ENCODE results near the gene LPCAT4. TPM values are rescaled to one million over a fixed set of nuclear protein-coding genes. Genes with fewer than 3 reads are reported as not detected.
"Not testable (repeated sequence)": the region's sequence is repeated elsewhere in the genome, so short reads cannot be mapped to it uniquely, and the experiment has no call there.

The LPCAT4 gene
- total RNA-seq, 2 experiments from 2014 or later = 44.3 to 74.5 TPM

DNA sequence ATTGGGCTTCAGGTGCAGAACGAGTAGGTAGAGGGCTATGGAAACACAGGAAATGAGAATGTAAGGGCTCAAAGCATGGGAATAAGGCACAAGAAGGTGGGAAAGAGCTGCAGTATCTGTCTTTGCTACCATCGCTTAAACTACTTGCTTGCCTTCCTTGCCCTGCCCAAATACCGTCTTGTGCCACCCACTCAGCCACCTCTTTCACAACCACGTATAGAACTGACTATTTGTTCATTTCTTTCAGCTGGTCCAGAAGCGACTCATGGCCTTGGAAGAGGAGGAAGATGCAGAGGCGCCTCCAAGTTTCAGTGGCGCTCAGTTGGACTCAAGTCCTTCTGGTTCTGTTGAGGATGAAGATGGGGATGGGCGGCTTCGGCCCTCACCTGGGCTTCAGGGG, 11.8 kb downstream of the LPCAT4 start:
- POLR2A ChIA-PET = interaction anchor here (0.7 to 1.1 kb wide), 2 partner anchors 11 to 16 kb away, joined by 3 read pairs; partner anchors contain the start of gene LPCAT4
- Histone ChIP-seq H2AFZ (ENCODE audit: low read length) (no peak overlapping the region), H3K79me2 (ENCODE audit: insufficient read depth, low read depth, low read length) (no peaks in the 10 kb centered on the region), H3K4me1 (ENCODE audit: insufficient read depth, low read length, poor library complexity, severe bottlenecking) (no peaks in the 10 kb centered on the region), H4K20me1 (ENCODE audit: insufficient read depth, low read length) (no peaks in the 10 kb centered on the region), H3K36me3 (ENCODE audit: insufficient read depth, low read length) (peaks cover 38% of the 10 kb centered on the region), H3K27ac (ENCODE audit: low read depth, low read length, poor library complexity, severe bottlenecking) (no peak overlapping the region), H3K9me3 (ENCODE audit: low read length) (no peaks in the 10 kb centered on the region), H3K4me2 (ENCODE audit: low read length) (no peak overlapping the region), H3K4me3 (ENCODE audit: low read depth, low read length, poor library complexity, severe bottlenecking) (no peak overlapping the region), H3K9me2 (ENCODE audit: insufficient read depth, low read length) (no peaks in the 10 kb centered on the region)
- no TSS peak for BruUV-seq (replicated peaks)
- intact Hi-C loops (cut with micrococcal nuclease; ENCODE audit: unreplicated experiment) = no loop called here
- CTCF ChIA-PET (ENCODE audit: unreplicated experiment) = no interaction called here
- DNase-seq (ENCODE audit: low spot score) = no peak
- TF ChIP-seq, protein P1, sequence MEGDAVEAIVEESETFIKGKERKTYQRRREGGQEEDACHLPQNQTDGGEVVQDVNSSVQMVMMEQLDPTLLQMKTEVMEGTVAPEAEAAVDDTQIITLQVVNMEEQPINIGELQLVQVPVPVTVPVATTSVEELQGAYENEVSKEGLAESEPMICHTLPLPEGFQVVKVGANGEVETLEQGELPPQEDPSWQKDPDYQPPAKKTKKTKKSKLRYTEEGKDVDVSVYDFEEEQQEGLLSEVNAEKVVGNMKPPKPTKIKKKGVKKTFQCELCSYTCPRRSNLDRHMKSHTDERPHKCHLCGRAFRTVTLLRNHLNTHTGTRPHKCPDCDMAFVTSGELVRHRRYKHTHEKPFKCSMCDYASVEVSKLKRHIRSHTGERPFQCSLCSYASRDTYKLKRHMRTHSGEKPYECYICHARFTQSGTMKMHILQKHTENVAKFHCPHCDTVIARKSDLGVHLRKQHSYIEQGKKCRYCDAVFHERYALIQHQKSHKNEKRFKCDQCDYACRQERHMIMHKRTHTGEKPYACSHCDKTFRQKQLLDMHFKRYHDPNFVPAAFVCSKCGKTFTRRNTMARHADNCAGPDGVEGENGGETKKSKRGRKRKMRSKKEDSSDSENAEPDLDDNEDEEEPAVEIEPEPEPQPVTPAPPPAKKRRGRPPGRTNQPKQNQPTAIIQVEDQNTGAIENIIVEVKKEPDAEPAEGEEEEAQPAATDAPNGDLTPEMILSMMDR (conservative IDR thresholded peaks at IDR 0.05; ENCODE audit: low read length) = no peak
- TF ChIP-seq EZH2phosphoT487 (IDR thresholded peaks at IDR 0.05; ENCODE audit: borderline replicate concordance, low read depth, low read length) = no peak

- no peaks in the 10 kb centered on the region for H3K9me2 ChIP-seq (ENCODE audit: insufficient read depth, low read length)
- H2AFZ ChIP-seq (ENCODE audit: low read length) = no peak overlapping the region
- H3K79me2 ChIP-seq (ENCODE audit: insufficient read depth, low read depth, low read length) = no peaks in the 10 kb centered on the region
- H4K20me1 ChIP-seq (ENCODE audit: insufficient read depth, low read length) = no peaks in the 10 kb centered on the region
- no peak for DNase-seq (ENCODE audit: low spot score)
- H3K27ac ChIP-seq (ENCODE audit: low read depth, low read length, poor library complexity, severe bottlenecking) = no peak overlapping the region
- no peak overlapping the region for H3K4me2 ChIP-seq (ENCODE audit: low read length)
- peaks cover 29% of the 10 kb centered on the region for H3K36me3 ChIP-seq (ENCODE audit: insufficient read depth, low read length)
- H3K4me3 ChIP-seq (ENCODE audit: low read depth, low read length, poor library complexity, severe bottlenecking) = no peak overlapping the region
- no TSS peak for BruUV-seq (replicated peaks)
- no peaks in the 10 kb centered on the region for H3K9me3 ChIP-seq (ENCODE audit: low read length)
- intact Hi-C loops (cut with micrococcal nuclease; ENCODE audit: unreplicated experiment) = no loop called here
- H3K4me1 ChIP-seq (ENCODE audit: insufficient read depth, low read length, poor library complexity, severe bottlenecking) = no peaks in the 10 kb centered on the region
- POLR2A ChIA-PET = interaction anchor here (0.6 kb wide), 1 partner anchor 129 kb away, joined by 3 read pairs; no protein-coding TSS in a partner anchor
- CTCF ChIA-PET (ENCODE audit: unreplicated experiment) = no interaction called here
- TF ChIP-seq, protein P1 (conservative IDR thresholded peaks at IDR 0.05; ENCODE audit: low read length) = no peak
- TF ChIP-seq EZH2phosphoT487 (IDR thresholded peaks at IDR 0.05; ENCODE audit: borderline replicate concordance, low read depth, low read length) = no peak
Measured at GRCh38 chr15:34354286-34354685, 12.7 kb downstream of the LPCAT4 start.

GRCh38 chr15:34353627-34354026, 13.4 kb downstream of the LPCAT4 start:
- no TSS peak for BruUV-seq (replicated peaks)
- no peak for TF ChIP-seq EZH2phosphoT487 (IDR thresholded peaks at IDR 0.05; ENCODE audit: borderline replicate concordance, low read depth, low read length)
- TF ChIP-seq, protein P1 (conservative IDR thresholded peaks at IDR 0.05; ENCODE audit: low read length) = no peak
- Histone ChIP-seq H3K79me2 (ENCODE audit: insufficient read depth, low read depth, low read length) (no peaks in the 10 kb centered on the region), H3K4me3 (ENCODE audit: low read depth, low read length, poor library complexity, severe bottlenecking) (no peak overlapping the region), H4K20me1 (ENCODE audit: insufficient read depth, low read length) (no peaks in the 10 kb centered on the region), H3K4me1 (ENCODE audit: insufficient read depth, low read length, poor library complexity, severe bottlenecking) (no peaks in the 10 kb centered on the region), H3K9me2 (ENCODE audit: insufficient read depth, low read length) (no peaks in the 10 kb centered on the region), H2AFZ (ENCODE audit: low read length) (no peak overlapping the region), H3K4me2 (ENCODE audit: low read length) (no peak overlapping the region), H3K9me3 (ENCODE audit: low read length) (no peaks in the 10 kb centered on the region), H3K36me3 (ENCODE audit: insufficient read depth, low read length) (peaks cover 23% of the 10 kb centered on the region; the same call in 1 of the 2 replicates), H3K27ac (ENCODE audit: low read depth, low read length, poor library complexity, severe bottlenecking) (no peak overlapping the region)
- CTCF ChIA-PET (ENCODE audit: unreplicated experiment) = no interaction called here
- POLR2A ChIA-PET = no interaction called here
- intact Hi-C loops (cut with micrococcal nuclease; ENCODE audit: unreplicated experiment) = no loop called here
- DNase-seq (ENCODE audit: low spot score) = no peak

DNA sequence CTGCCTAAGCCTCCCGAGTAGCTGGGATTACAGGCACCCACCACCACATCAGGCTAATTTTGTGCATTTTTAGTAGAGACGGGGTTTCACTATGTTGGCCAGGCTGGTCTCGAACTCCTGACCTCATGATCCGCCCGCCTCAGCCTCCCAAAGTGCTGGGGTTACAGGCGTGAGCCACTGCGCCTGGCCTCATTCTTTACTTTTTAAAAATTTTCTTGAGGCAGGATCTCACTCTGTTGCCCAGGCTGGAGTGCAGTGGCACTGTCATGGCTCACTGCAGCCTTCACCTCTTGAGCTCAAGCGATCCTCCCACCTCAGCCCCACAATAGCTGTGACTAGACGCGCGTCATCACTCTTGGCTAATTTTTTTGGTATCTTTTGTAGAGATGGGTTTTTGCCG, 14.0 kb downstream of the LPCAT4 start:
- intact Hi-C loops (cut with micrococcal nuclease; ENCODE audit: unreplicated experiment); DNase-seq (ENCODE audit: low spot score); BruUV-seq (replicated peaks); H3K9me2 ChIP-seq (ENCODE audit: insufficient read depth, low read length); H3K27ac ChIP-seq (ENCODE audit: low read depth, low read length, poor library complexity, severe bottlenecking); H3K4me1 ChIP-seq (ENCODE audit: insufficient read depth, low read length, poor library complexity, severe bottlenecking); CTCF ChIA-PET (ENCODE audit: unreplicated experiment); H2AFZ ChIP-seq (ENCODE audit: low read length); H3K4me3 ChIP-seq (ENCODE audit: low read depth, low read length, poor library complexity, severe bottlenecking); H3K9me3 ChIP-seq (ENCODE audit: low read length); H4K20me1 ChIP-seq (ENCODE audit: insufficient read depth, low read length); H3K4me2 ChIP-seq (ENCODE audit: low read length); H3K79me2 ChIP-seq (ENCODE audit: insufficient read depth, low read depth, low read length): not testable (repeated sequence)
- H3K36me3 ChIP-seq (ENCODE audit: insufficient read depth, low read length) = peaks cover 17% of the 10 kb centered on the region; the same call in 1 of the 2 replicates
- POLR2A ChIA-PET = interaction anchor here (0.7 to 0.8 kb wide), 2 partner anchors 24 to 312 kb away, joined by 3 read pairs; no protein-coding TSS in a partner anchor

Data from OCI-LY7 (cell line).